Osteocyte (in vitro differentiated cells): ENCODE data around the gene GUK1. TPM values are rescaled to one million over a fixed set of nuclear protein-coding genes. Genes with fewer than 3 reads are reported as not detected.
A peak's percentile ranks its signal among the peaks of the same experiment; 100 is the strongest.

ENCODE experiments used
- DNase-seq: peaks from one replicate; pipeline ENCODE4 v3.0.0; 2021; ENCODE audit warnings: mixed read lengths; ENCODE audit not compliant: unreplicated experiment; ENCODE audit errors: extremely low spot score
- H3K27ac Mint-ChIP-seq: one replicate; pipeline ENCODE4 v1.8.0; 2021; ENCODE audit warnings: mild to moderate bottlenecking, mixed read lengths; ENCODE audit not compliant: unreplicated experiment
- H3K27me3 Mint-ChIP-seq: one replicate; pipeline ENCODE4 v1.8.0; 2021; ENCODE audit warnings: mixed read lengths; ENCODE audit not compliant: unreplicated experiment
- H3K36me3 Mint-ChIP-seq: one replicate; pipeline ENCODE4 v1.8.0; 2021; ENCODE audit warnings: mixed read lengths; ENCODE audit not compliant: unreplicated experiment
- H3K4me1 Mint-ChIP-seq: one replicate; pipeline ENCODE4 v1.8.0; 2021; ENCODE audit warnings: mixed read lengths; ENCODE audit not compliant: unreplicated experiment
- H3K4me3 Mint-ChIP-seq: one replicate; pipeline ENCODE4 v1.8.0; 2021; ENCODE audit warnings: mild to moderate bottlenecking, moderate library complexity, mixed read lengths; ENCODE audit not compliant: unreplicated experiment
- H3K9me3 Mint-ChIP-seq: one replicate; pipeline ENCODE4 v1.8.0; 2021; ENCODE audit warnings: mixed read lengths; ENCODE audit not compliant: unreplicated experiment
- CTCF ChIP-seq: fragments of 200-600 bp; sonication (generic); IDR thresholded peaks from 2 replicates; pipeline ENCODE4 v1.5.0; 2021; ENCODE audit warnings: antibody characterized with exemption, mild to moderate bottlenecking, moderate library complexity
- total RNA-seq: library from RNA; stranded (reverse); gene quantifications from 2 replicates; pipeline ENCODE4 v1.2.1, GENCODE V29; 2021

The GUK1 gene
- total RNA-seq, 1 donor from 2014 or later, result 166 TPM

- DNase-seq, result no peak
- no peak for TF ChIP-seq CTCF
- Mint-ChIP-seq H3K9me3 (no peaks in the 10 kb centered on the region), H3K4me3 (no peak overlapping the region), H3K4me1 (peaks cover 8% of the 10 kb centered on the region), H3K36me3 (no peaks in the 10 kb centered on the region), H3K27me3 (peaks cover 46% of the 10 kb centered on the region), H3K27ac (no peak overlapping the region)
These were observed 8.3 kb upstream of the GUK1 start for GRCh38 chr1:228131766-228132165.

GRCh38 chr1:228134591-228134990, 5.5 kb upstream of the GUK1 start:
- TF ChIP-seq CTCF, result no peak
- Mint-ChIP-seq H3K9me3 (no peaks in the 10 kb centered on the region), H3K27me3 (peaks cover 43% of the 10 kb centered on the region), H3K4me3 (no peak overlapping the region), H3K36me3 (no peaks in the 10 kb centered on the region), H3K4me1 (peaks cover 9% of the 10 kb centered on the region), H3K27ac (no peak overlapping the region)
- no peak for DNase-seq

- no peaks in the 10 kb centered on the region for H3K9me3 Mint-ChIP-seq
These were observed 3.2 kb upstream of the GUK1 start for GRCh38 chr1:228136901-228137300.

GRCh38 chr1:228139406-228139930, 611 bp upstream of the GUK1 start:
- H3K4me3 Mint-ChIP-seq, result peak overlapping the region; percentile 90

More at GRCh38 chr1:228136901-228137300, 3.2 kb upstream of the GUK1 start:
- Mint-ChIP-seq H3K4me3 (no peak overlapping the region), H3K27me3 (peaks cover 39% of the 10 kb centered on the region), H3K27ac (no peak overlapping the region), H3K4me1 (peaks cover 14% of the 10 kb centered on the region), H3K36me3 (no peaks in the 10 kb centered on the region)
- DNase-seq, result no peak
- TF ChIP-seq CTCF, result no peak

GRCh38 chr1:228140724-228141225, 696 bp downstream of the GUK1 start:
- no peaks in the 10 kb centered on the region for H3K9me3 Mint-ChIP-seq
- H3K27me3 Mint-ChIP-seq, result peaks cover 18% of the 10 kb centered on the region
- H3K4me3 Mint-ChIP-seq, result peak overlapping the region; percentile 90
- H3K27ac Mint-ChIP-seq, result peak overlapping the region; percentile 83
- H3K4me1 Mint-ChIP-seq, result peaks cover 36% of the 10 kb centered on the region
- TF ChIP-seq CTCF, result no peak
- H3K36me3 Mint-ChIP-seq, result no peaks in the 10 kb centered on the region
- no peak for DNase-seq

More at GRCh38 chr1:228139406-228139930, 611 bp upstream of the GUK1 start:
- H3K27ac Mint-ChIP-seq, result peak overlapping the region; percentile 94
- TF ChIP-seq CTCF, result no peak
- no peaks in the 10 kb centered on the region for H3K36me3 Mint-ChIP-seq
- no peak for DNase-seq
- H3K4me1 Mint-ChIP-seq, result peaks cover 36% of the 10 kb centered on the region
- no peaks in the 10 kb centered on the region for H3K9me3 Mint-ChIP-seq
- peaks cover 28% of the 10 kb centered on the region for H3K27me3 Mint-ChIP-seq
